Mucosa of descending colon (tissue), 3 donors: ENCODE results near the gene DOCK2. TPM values are rescaled to one million over a fixed set of nuclear protein-coding genes. Genes with fewer than 3 reads are reported as not detected.

Experiments used
- ATAC-seq: fragments of 200-7000 bp; cut with Tn5 transposase; one replicate; pipeline ENCODE4 v1.9.1; 2020; ENCODE audit warnings: mild to moderate bottlenecking, moderate library complexity
- DNase-seq, 3 donors: peaks; one replicate each; pipeline ENCODE4 v3.0.0-alpha.2; 2020
- H3K36me3 ChIP-seq: fragments of 200-600 bp; one replicate; pipeline ENCODE4 v1.8.0; 2021; ENCODE audit warnings: low read depth, mild to moderate bottlenecking
- H3K4me1 ChIP-seq: fragments of 200-600 bp; one replicate; pipeline ENCODE4 v1.8.0; 2021; ENCODE audit warnings: low read depth, mild to moderate bottlenecking
- H3K4me3 ChIP-seq: fragments of 200-600 bp; one replicate; pipeline ENCODE4 v1.8.0; 2021; ENCODE audit warnings: mild to moderate bottlenecking
- H3K9me3 ChIP-seq: fragments of 200-600 bp; one replicate; pipeline ENCODE4 v1.8.0; 2021; ENCODE audit warnings: mild to moderate bottlenecking
- intact Hi-C, 2 donors: fragments of 100-400 bp; cut with DNase I in 1 of 2; cut with micrococcal nuclease in 1 of 2; formaldehyde crosslinking; loops; one replicate each; pipeline versions ENCODE4 v1.11.0 to v1.11.1; 2022; cut with DNase I, micrococcal nuclease
- total RNA-seq, 3 donors: library from RNA; stranded (reverse); fragmentation: NEBNext Ultra II Directional in 2 of 3; extraction: Animal tissue kit (Norgen Biotek cat#: 25700) in 2 of 3; gene quantifications; one replicate each; pipeline versions ENCODE4 v1.2.1 to v1.2.4, GENCODE V29; 2021 to 2023
- TF ChIP-seq, protein P1 (sequence below): fragments of 200-600 bp; IDR thresholded peaks from one replicate; pipeline ENCODE4 v1.8.0; 2022; ENCODE audit warnings: antibody characterized with exemption, mild to moderate bottlenecking
- donor health status: DM: no; HTN: no; CAD: no; lungs with moderate emphysema.
- donor health status: DM: no; HTN: no; CAD: no.
- donor health status: DM: no; HTN: yes; CAD: no.

Gene DOCK2
- total RNA-seq, 3 donors from 2014 or later: 7.2 to 20.1 (median 18.1) TPM

GRCh38 chr5:170000155-170000554 lies 363.1 kb downstream of the DOCK2 start:
- DNase-seq: no peak
- Histone ChIP-seq H3K9me3 (no peaks in the 10 kb centered on the region), H3K36me3 (no peaks in the 10 kb centered on the region), H3K4me1 (no peaks in the 10 kb centered on the region), H3K4me3 (no peak overlapping the region)
- intact Hi-C loops: no loop called here
- ATAC-seq: no peak
- TF ChIP-seq, protein P1, sequence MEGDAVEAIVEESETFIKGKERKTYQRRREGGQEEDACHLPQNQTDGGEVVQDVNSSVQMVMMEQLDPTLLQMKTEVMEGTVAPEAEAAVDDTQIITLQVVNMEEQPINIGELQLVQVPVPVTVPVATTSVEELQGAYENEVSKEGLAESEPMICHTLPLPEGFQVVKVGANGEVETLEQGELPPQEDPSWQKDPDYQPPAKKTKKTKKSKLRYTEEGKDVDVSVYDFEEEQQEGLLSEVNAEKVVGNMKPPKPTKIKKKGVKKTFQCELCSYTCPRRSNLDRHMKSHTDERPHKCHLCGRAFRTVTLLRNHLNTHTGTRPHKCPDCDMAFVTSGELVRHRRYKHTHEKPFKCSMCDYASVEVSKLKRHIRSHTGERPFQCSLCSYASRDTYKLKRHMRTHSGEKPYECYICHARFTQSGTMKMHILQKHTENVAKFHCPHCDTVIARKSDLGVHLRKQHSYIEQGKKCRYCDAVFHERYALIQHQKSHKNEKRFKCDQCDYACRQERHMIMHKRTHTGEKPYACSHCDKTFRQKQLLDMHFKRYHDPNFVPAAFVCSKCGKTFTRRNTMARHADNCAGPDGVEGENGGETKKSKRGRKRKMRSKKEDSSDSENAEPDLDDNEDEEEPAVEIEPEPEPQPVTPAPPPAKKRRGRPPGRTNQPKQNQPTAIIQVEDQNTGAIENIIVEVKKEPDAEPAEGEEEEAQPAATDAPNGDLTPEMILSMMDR: no peak

DNA sequence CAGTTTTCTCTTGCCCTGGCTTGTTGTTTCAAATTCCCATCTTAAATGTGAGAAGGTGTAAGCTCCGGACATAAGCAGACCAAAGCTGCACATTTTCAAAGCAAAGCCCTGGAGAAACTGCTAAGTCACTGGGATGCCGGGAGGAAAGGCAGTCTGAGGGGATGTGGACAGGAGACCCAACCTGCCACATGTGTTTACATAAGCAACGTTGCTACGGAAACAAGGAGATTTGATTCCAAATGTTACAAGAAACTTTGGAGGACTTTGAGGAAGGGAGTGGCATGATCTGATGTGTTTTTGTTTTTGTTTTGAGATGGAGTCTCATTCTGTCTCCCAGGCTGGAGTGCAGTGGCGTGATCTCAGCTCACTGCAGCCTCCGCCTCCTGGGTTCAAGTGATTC lies 368.9 kb downstream of the DOCK2 start:
- ATAC-seq: no peak
- intact Hi-C loops: no loop called here
- no peak overlapping the region for H3K4me3 ChIP-seq

DNA sequence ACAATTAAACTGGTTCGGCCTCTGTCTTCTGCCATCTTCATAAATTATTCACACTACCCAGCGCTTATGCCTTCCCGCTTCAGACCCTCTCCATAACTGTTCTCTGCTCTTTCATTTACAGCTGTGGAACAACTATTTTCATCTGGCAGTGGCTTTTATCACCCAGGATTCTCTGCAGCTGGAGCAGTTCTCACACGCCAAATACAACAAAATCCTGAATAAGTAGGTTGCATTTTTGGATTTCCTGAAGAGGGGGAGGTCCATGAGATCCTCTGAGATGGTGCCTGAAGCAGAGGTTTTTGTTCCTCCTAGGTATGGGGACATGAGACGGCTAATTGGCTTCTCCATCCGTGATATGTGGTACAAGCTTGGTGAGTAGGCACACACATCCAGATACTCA lies 371.3 kb downstream of the DOCK2 start:
- Histone ChIP-seq H3K4me1 (no peaks in the 10 kb centered on the region), H3K4me3 (no peak overlapping the region), H3K36me3 (no peaks in the 10 kb centered on the region), H3K9me3 (no peaks in the 10 kb centered on the region)
- no peak for ATAC-seq
- intact Hi-C loops: no loop called here
- no peak for DNase-seq
- TF ChIP-seq, protein P1: no peak

More for the DNA sequence above, 368.9 kb downstream of the DOCK2 start:
- no peak for DNase-seq
- no peaks in the 10 kb centered on the region for H3K36me3 ChIP-seq
- TF ChIP-seq, protein P1: no peak
- H3K4me1 ChIP-seq: no peaks in the 10 kb centered on the region
- H3K9me3 ChIP-seq: no peaks in the 10 kb centered on the region

DNA sequence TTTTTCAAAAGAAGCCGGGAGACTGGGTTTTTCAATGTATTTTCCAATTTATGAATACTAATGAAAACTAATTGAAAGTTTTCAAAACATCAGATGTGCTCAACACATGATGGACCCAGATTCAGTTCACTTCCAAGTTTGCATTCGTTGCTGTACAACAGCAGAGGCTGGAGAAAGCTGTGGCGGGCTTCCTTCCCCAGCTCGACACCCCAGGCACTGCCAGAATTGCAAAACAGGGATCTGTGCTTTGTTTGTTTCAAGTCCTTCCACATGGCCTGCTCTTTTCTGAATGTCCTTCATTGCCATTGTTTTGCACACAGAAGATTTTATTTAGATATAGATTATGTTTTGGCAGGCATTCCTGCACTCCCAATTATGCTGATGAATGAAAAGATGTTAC lies 373.5 kb downstream of the DOCK2 start:
- no peaks in the 10 kb centered on the region for H3K4me1 ChIP-seq
- intact Hi-C loops: no loop called here
- TF ChIP-seq, protein P1: no peak
- H3K9me3 ChIP-seq: no peaks in the 10 kb centered on the region
- no peak for ATAC-seq
- H3K4me3 ChIP-seq: no peak overlapping the region
- H3K36me3 ChIP-seq: no peaks in the 10 kb centered on the region
- no peak for DNase-seq

GRCh38 chr5:170011751-170012150 lies 374.7 kb downstream of the DOCK2 start:
- DNase-seq (no peak), ATAC-seq (no peak)
- H3K4me1 ChIP-seq: no peaks in the 10 kb centered on the region
- H3K9me3 ChIP-seq: no peaks in the 10 kb centered on the region
- H3K4me3 ChIP-seq: no peak overlapping the region
- no peaks in the 10 kb centered on the region for H3K36me3 ChIP-seq
- intact Hi-C loops: no loop called here
- TF ChIP-seq, protein P1: no peak

- TF ChIP-seq, protein P1: no peak
- Histone ChIP-seq H3K36me3 (no peaks in the 10 kb centered on the region), H3K9me3 (no peaks in the 10 kb centered on the region), H3K4me3 (no peak overlapping the region), H3K4me1 (no peaks in the 10 kb centered on the region)
- intact Hi-C loops: no loop called here
- DNase-seq (no peak), ATAC-seq (no peak)
Measured at GRCh38 chr5:170012622-170013021, 375.5 kb downstream of the DOCK2 start.
